GM19397 (cell line): Measurements from ENCODE around the gene HIVEP2.

Source experiments
- ATAC-seq: cut with Tn5 transposase; IDR thresholded peaks from one replicate; pipeline ENCODE4 v1.9.1; 2021; ENCODE audit warnings: mild to moderate bottlenecking, moderate library complexity; ENCODE audit not compliant: unreplicated experiment

The HIVEP2 gene

DNA sequence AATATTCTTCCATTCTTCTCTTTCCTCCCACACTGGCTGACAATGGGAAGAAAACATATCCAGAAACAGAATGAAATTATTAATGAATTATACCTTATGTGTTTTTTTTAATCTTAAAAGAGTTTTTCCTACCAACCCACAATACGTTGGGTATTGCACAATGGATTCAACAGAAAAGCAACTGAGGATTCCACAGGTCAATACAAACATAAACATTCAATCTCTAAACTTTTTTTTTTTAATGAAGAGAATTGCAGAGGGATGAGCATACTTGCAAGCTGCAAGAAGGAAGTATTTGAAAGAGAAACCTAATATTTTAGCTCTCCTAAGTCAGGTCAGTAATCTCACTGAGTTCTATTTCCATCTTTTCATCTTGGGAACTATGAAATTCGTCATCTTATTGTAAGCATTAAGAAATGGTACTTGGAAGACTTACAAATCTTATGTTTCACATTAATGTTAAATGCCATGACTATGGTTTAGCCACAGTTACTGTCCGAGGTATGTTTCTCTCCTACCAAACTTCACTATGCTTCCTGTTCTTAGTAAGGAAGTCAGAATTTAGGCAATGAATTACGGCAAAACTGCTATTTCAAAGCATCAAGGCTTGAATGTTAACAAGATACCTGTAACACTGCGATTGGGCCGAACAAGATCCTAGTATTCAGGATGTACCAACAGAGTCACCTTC, 100.8 kb downstream of the HIVEP2 start:
- no peak for ATAC-seq

GRCh38 chr6:142843361-142843760, 101.6 kb downstream of the HIVEP2 start:
- ATAC-seq, result no peak

- peak; percentile 61 for ATAC-seq
Observed at GRCh38 chr6:142842418-142843261, 102.3 kb downstream of the HIVEP2 start.

GRCh38 chr6:142841915-142842314, 103.1 kb downstream of the HIVEP2 start:
- ATAC-seq, result no peak

DNA sequence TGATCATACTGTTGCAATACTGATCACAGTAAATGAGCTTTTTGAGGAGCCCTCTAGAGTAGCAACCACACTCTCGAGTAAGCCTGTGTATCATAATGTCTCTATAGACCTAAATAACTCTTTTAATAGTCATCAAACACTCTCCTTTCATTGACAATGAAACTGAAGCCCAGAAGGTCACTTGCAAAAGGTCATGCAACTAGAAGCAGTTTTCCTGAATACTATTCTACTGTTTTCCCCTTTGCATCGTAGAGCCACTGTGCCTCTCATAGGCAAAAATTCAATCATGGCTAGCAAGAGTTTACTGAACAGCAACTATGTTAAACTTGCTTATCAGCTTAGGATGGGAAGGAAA, 105.3 kb downstream of the HIVEP2 start:
- no peak for ATAC-seq

DNA sequence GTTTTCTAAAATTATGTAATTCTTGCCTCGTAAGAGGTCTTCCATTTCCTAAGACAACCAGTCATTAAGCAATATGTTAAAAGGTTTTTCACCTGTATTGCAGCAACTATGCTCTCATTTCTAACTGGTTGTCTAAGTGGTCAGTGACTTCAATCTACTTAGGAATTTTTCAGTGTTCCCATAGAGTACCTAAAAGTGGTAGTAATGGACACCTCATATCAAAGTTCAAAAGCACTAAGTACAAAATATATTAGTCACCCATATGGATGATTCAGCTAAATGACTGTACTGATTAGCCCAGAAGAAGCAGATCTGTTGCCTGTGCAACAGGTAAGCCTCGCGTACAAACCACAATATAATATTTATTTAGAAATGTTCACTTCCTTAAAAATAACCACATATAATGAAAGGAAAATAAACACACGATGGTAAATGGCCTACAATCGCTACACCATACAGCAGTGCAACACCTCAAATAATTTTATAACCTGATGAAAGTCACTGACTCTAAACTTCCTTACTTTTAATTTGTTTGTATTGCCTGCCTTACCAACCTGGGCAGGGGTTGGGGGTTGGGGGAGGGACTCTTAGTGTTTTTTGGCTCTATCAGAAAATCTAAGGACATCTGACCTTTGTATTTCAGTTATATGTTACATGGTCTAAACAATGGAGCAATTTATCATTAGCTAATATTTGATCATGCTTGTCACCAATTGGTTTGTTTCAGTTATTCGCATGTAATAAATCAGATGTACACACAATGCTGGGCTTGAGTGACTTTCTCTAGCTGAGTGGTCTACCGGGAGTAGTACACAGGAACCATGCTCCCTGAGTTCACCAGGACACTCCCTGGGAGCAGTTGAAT, 105.9 kb downstream of the HIVEP2 start:
- ATAC-seq, result no peak

DNA sequence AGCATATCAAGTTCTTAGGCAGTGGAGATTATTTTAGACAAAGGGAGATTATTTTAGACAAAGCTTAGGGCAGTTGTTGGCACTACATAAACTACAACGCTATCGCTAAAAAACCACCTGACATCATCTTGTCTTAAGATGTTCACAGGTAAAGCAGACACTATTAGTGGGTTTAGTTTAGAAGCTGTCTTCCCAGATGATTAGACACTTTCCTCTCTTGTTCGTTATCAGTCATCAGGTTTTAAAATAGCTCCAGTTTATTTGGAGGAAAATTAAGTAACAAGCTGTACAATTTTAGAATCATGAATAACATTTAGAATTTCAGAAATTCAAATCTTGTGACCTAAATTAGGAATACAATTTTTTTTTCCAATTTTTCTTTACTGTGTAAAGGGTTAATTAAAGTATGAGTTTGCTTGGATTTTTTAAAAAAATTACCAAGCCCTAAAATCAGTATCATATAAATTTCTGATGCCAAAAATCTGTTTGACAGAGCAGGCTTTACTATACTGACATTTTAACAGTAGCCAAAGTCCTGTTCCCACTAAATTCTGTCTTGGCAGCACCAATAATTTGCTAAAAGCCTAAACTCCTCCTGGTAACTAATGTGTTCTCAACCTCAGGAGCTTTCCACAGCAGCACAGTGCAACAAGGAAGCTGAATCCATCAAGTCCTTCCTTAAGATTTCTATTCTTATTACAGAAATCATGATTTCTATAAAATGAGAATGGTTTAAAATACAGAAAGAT, 109.0 kb downstream of the HIVEP2 start:
- ATAC-seq, result no peak

DNA sequence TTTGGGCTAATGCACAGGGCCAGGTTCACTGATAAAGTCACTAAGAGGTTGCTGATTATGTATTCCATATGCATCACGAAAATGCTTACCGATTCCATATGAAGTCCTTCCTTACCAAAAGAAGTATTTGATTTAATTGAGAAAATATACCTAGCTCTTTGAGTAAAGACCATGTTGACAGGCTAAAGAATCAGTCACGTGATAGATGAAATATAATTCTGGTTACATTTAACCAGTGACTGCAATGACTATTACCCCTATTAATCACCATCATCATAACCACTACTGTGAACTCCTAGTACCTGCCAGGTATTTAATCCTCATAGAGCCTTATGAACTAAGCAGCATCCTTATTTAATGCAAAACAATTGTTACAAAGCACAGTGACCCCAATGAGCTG, 110.1 kb downstream of the HIVEP2 start:
- no peak for ATAC-seq

DNA sequence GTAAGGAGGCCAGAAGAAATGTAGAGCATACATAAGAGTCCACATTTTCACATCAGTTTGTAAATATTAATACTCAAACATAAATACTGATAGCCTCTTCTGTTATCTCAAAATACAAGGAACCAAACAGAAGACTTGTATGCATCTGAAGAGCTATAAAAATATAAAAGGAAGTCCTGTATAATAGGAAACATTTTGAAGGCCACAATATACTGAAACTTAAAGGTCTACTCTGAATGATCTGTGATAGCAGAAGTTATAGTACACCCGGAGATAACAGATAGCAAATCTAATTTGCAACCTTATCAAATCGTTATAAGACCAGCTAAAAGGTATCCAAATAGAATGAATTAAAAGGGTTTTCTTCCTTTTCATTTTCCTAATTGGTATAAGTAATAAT, 111.2 kb downstream of the HIVEP2 start:
- no peak for ATAC-seq

GRCh38 chr6:142833054-142833453, 111.9 kb downstream of the HIVEP2 start:
- no peak for ATAC-seq

- ATAC-seq, result no peak
Observed at GRCh38 chr6:142830807-142831206, 114.2 kb downstream of the HIVEP2 start.

DNA sequence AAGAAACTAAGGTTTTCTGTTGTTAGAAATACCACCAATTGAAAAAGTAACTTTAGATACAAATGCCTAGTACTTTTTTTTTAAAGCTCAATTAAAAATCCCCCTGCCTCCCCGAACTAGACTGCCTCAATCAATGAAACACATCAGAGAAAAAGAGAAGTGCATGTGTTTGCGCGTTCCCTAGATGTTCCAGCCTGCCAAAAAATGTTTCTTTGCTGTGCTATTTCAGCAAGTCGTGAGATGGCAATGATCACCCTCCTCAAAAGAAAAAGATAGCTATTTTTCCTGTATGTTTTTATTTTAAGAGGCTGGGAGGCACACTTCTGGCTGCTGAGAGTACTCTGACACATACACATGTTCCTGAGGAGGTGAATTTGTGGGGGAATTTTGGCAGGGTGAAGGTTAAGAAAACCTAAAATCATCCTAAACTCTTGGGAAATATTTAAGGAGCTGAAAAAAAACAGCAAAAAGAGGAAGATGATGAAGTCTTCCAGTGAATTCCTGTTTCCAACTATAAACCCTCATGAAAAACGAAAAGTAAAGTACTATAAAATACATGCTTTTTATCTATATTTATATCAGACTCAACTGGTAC, 114.8 kb downstream of the HIVEP2 start:
- ATAC-seq, result no peak

DNA sequence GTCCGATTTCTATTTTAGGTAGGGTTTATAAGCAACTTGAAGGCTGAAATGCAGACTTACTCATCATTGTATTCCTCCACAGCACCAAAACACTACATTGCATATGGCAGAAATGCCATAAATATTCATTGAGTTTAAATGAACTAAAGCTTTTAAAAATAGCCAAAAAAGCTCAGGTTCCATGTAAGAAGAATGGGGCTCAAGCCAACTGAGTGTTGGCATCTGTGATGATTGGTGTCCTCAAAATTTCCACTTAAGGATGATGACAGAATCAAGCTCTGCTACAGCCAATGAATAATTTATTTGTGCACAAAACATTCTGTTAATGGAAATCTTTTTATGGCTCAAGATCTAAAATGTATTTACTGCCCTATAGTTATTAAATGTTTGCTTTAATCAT, 115.4 kb downstream of the HIVEP2 start:
- no peak for ATAC-seq

- no peak for ATAC-seq
Observed at GRCh38 chr6:142827991-142828390, 117.0 kb downstream of the HIVEP2 start.

DNA sequence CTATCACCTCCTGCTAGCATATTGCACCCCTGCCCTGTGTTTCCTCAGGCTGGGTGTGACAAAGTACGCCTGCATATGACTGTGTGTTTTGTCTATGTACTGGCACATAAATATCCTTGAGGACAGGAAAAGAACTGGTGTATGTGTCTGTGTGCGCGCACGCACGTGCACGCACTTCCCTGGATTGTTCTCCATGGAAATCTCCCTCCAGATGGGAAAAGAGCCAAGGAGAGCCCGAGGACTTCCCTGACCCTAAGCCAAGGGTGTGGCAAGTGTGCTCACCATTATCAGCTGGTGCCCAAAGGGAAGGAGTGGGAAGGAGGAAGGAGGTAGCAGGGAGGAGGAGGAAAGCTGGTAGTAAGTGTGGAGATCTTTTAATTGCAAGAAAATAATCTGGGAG, 117.6 kb downstream of the HIVEP2 start:
- no peak for ATAC-seq

- ATAC-seq, result no peak
Observed at GRCh38 chr6:142825760-142826159, 119.2 kb downstream of the HIVEP2 start.

- ATAC-seq, result no peak
Observed at GRCh38 chr6:142824426-142824825, 120.5 kb downstream of the HIVEP2 start.

- no peak for ATAC-seq
Observed at GRCh38 chr6:142823256-142823902, 121.6 kb downstream of the HIVEP2 start.

DNA sequence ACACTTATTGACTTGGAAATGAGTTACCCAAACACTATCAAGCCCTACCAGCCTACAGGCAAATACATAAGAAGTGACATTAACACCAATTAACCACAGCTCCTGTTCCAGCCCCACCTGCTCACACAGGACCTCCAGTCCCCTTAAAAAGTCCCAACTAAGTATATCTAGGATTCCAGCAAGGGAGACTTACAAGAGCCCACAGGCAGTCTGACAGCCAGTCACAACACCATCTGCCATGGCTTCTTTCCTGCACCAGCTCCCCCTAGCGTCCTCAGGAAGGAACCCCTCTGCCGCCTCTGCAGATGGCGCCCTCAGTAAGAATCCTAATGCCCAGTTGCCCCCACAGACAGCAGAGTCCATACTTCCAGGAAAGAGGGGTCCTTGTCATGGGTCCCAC, 122.1 kb downstream of the HIVEP2 start:
- ATAC-seq, result no peak

- ATAC-seq, result peak; percentile 63
Observed at GRCh38 chr6:142822383-142822782, 122.6 kb downstream of the HIVEP2 start.
